ENCODE measurements around the gene SLC22A5.

- no peak for TF ChIP-seq CTCF (IDR thresholded peaks at IDR 0.05)
- TF ChIP-seq EZH2 (IDR thresholded peaks at IDR 0.05; ENCODE audit: borderline replicate concordance, insufficient read depth, low read depth, low read length, poor library complexity, severe bottlenecking) = no peak
Measured at GRCh38 chr5:132417461-132417860, 48.0 kb downstream of the SLC22A5 start.
